Measurements from ENCODE around the gene BEST4.
"Not testable (repeated sequence)": the region's sequence is repeated elsewhere in the genome, so short reads cannot be mapped to it uniquely, and the experiment has no call there.

Gene BEST4

GRCh38 chr1:44819608-44820327, 31.8 kb upstream of the BEST4 start:
- DNase-seq (ENCODE audit: extremely low spot score): peak; percentile 91
- CTCF ChIA-PET: interaction anchor here (0.9 to 5.4 kb wide), 12 partner anchors 10 to 705 kb away, joined by 3 to 42 read pairs (median 4); partner anchors contain the start of genes BTBD19, DYNLT4, PLK3 and RNU5D-1
- POLR2A ChIA-PET: interaction anchor here (0.7 to 5.5 kb wide), 42 partner anchors 12 to 1442 kb away, joined by 3 to 120 read pairs (median 5); partner anchors contain the start of genes ARMH1, BEST4, BTBD19 and DYNLT4
- peak; percentile 8 for TF ChIP-seq CTCF (IDR thresholded peaks at IDR 0.05; ENCODE audit: control extremely low read depth, extremely low read depth, low read depth, missing control alignments)

- POLR2A ChIA-PET: interaction anchor here (0.5 to 5.5 kb wide), 40 partner anchors 11 to 1442 kb away, joined by 3 to 120 read pairs (median 5); partner anchors contain the start of genes ARMH1, BEST4, BTBD19 and DYNLT4
- TF ChIP-seq CTCF (IDR thresholded peaks at IDR 0.05; ENCODE audit: control extremely low read depth, extremely low read depth, low read depth, missing control alignments): no peak
- DNase-seq (ENCODE audit: extremely low spot score): no peak
- CTCF ChIA-PET: interaction anchor here (0.9 to 5.4 kb wide), 13 partner anchors 11 to 706 kb away, joined by 3 to 42 read pairs (median 5); partner anchors contain the start of genes BTBD19, DYNLT4, PLK3 and RNU5D-1
Measured at GRCh38 chr1:44819196-44819607, 31.2 kb upstream of the BEST4 start.

GRCh38 chr1:44817771-44818495, 30.0 kb upstream of the BEST4 start:
- no peak for TF ChIP-seq CTCF (IDR thresholded peaks at IDR 0.05; ENCODE audit: control extremely low read depth, extremely low read depth, low read depth, missing control alignments)
- ChIA-PET POLR2A (interaction anchor here (0.6 to 5.5 kb wide), 11 partner anchors 9 to 519 kb away, joined by 3 to 120 read pairs (median 9); partner anchors contain the start of genes ARMH1, BEST4, BTBD19 and DYNLT4), CTCF (interaction anchor here (0.7 to 5.4 kb wide), 9 partner anchors 9 to 96 kb away, joined by 3 to 42 read pairs (median 7); partner anchors contain the start of genes BTBD19, DYNLT4, PLK3 and RNU5D-1)
- no peak for DNase-seq (ENCODE audit: extremely low spot score)

GRCh38 chr1:44817307-44817706, 29.3 kb upstream of the BEST4 start:
- ChIA-PET POLR2A (interaction anchor here (0.6 to 5.5 kb wide), 5 partner anchors 9 to 96 kb away, joined by 5 to 120 read pairs (median 57); partner anchors contain the start of genes BTBD19, DYNLT4, PLK3 and RPS8), CTCF (interaction anchor here (1.7 to 5.4 kb wide), 5 partner anchors 9 to 86 kb away, joined by 6 to 42 read pairs (median 8); partner anchors contain the start of genes BTBD19, DYNLT4, PLK3 and RNU5D-1)
- no peak for TF ChIP-seq CTCF (IDR thresholded peaks at IDR 0.05; ENCODE audit: control extremely low read depth, extremely low read depth, low read depth, missing control alignments)
- no peak for DNase-seq (ENCODE audit: extremely low spot score)

- POLR2A ChIA-PET: interaction anchor here (1.0 to 1.2 kb wide), 2 partner anchors 16 to 40 kb away, joined by 3 to 5 read pairs; partner anchors contain the start of gene RPS8
Measured at GRCh38 chr1:44815926-44816325, 28.0 kb upstream of the BEST4 start.

GRCh38 chr1:44812822-44813543, 25.0 kb upstream of the BEST4 start:
- POLR2A ChIA-PET: interaction anchor here (0.6 to 2.0 kb wide), 4 partner anchors 10 to 105 kb away, joined by 3 to 7 read pairs (median 6); partner anchors contain the start of gene PLK3
- DNase-seq (ENCODE audit: extremely low spot score): no peak
- TF ChIP-seq CTCF (IDR thresholded peaks at IDR 0.05; ENCODE audit: control extremely low read depth, extremely low read depth, low read depth, missing control alignments): no peak
- CTCF ChIA-PET: interaction anchor here (1.3 to 2.9 kb wide), 2 partner anchors 13 to 29 kb away, joined by 3 to 9 read pairs; partner anchors contain the start of gene PLK3

More at GRCh38 chr1:44815926-44816325, 28.0 kb upstream of the BEST4 start:
- CTCF ChIA-PET: interaction anchor here (1.8 to 2.3 kb wide), 2 partner anchors 16 to 20 kb away, joined by 4 to 10 read pairs; partner anchors contain the start of gene PLK3
- DNase-seq (ENCODE audit: extremely low spot score): not testable (repeated sequence)
